HEK293 (cell line): ENCODE measurements around the gene SOX6.

ENCODE experiments used
- CTCF ChIA-PET: fragments of 350-600 bp; formaldehyde crosslinking; extraction: SDS; loops from one replicate; lab custom pipeline; 2021; ENCODE audit warnings: antibody characterized with exemption; lab: Yijun Ruan, JAX
- POLR2A ChIA-PET: fragments of 300-600 bp; formaldehyde crosslinking; extraction: SDS; loops from one replicate; lab custom pipeline; 2020; ENCODE audit warnings: antibody characterized with exemption, inconsistent platforms; lab: Yijun Ruan, JAX
- H3K27ac ChIP-seq: fragments of 200-500 bp; sonication (Bioruptor generic); 2 replicates; pipeline ENCODE4 v1.5.1; 2014; ENCODE audit warnings: low read depth, low read length, control low read depth, inconsistent platforms; ENCODE audit errors: extremely low read depth
- H3K36me3 ChIP-seq, 2 experiments: fragments of 200-500 bp in 1 of 2; sonication (Bioruptor generic) in 1 of 2; 1 replicate in 1 of 2; 2 replicates in 1 of 2; pipeline ENCODE4 v1.5.1; 2014 to 2017; ENCODE audit warnings: inconsistent platforms in 2 of 2, low read length in 2 of 2; ENCODE audit not compliant: control insufficient read depth in 2 of 2, insufficient read depth in 1 of 2
- H3K4me1 ChIP-seq: fragments of 200-500 bp; sonication (Bioruptor generic); 2 replicates; pipeline ENCODE4 v1.5.1; 2014; ENCODE audit warnings: mild to moderate bottlenecking, low read length, inconsistent platforms; ENCODE audit not compliant: control insufficient read depth, insufficient read depth
- H3K4me3 ChIP-seq: 2 replicates; pipeline ENCODE4 v1.5.1; 2011; ENCODE audit warnings: low read depth, mild to moderate bottlenecking, control low read depth, low read length, moderate library complexity
- H3K9me3 ChIP-seq: fragments of 200-500 bp; sonication (Bioruptor generic); 2 replicates; pipeline ENCODE4 v1.5.1; 2014; ENCODE audit warnings: low read depth, low read length, inconsistent platforms; ENCODE audit not compliant: control insufficient read depth, insufficient read depth
- GLI2 ChIP-seq: fragments of 450-650 bp; formaldehyde crosslinking; IDR thresholded peaks from 2 replicates; pipeline ENCODE4; 2017; ENCODE audit warnings: missing biosample characterization, missing genetic modification characterization, low read depth, borderline replicate concordance
- GLIS1 ChIP-seq: fragments of 450-650 bp; formaldehyde crosslinking; IDR thresholded peaks from 2 replicates; pipeline ENCODE4 v1.5.1; 2016; ENCODE audit warnings: missing biosample characterization, missing genetic modification characterization
- HOXC10 ChIP-seq: sonication (generic); formaldehyde crosslinking; IDR thresholded peaks from 2 replicates; pipeline ENCODE4 v1.8.1; 2023; ENCODE audit warnings: mild to moderate bottlenecking, missing genetic modification reagents
- IKZF3 ChIP-seq: fragments of 450-650 bp; IDR thresholded peaks from 2 replicates; pipeline ENCODE4 v1.5.0; 2018; ENCODE audit warnings: missing biosample characterization, mild to moderate bottlenecking, missing genetic modification characterization, moderate library complexity
- KLF7 ChIP-seq: fragments of 450-650 bp; formaldehyde crosslinking; IDR thresholded peaks from 2 replicates; pipeline ENCODE4 v1.5.1; 2016; ENCODE audit warnings: missing biosample characterization, missing genetic modification characterization, borderline replicate concordance
- PRDM1 ChIP-seq: fragments of 450-650 bp; formaldehyde crosslinking; IDR thresholded peaks from 2 replicates; pipeline ENCODE4; 2016; ENCODE audit warnings: missing biosample characterization, missing genetic modification characterization
- PRDM2 ChIP-seq: fragments of 450-650 bp; formaldehyde crosslinking; IDR thresholded peaks from 2 replicates; pipeline ENCODE4 v1.5.1; 2016; ENCODE audit warnings: missing biosample characterization, missing genetic modification characterization, borderline replicate concordance
- RBAK ChIP-seq: fragments of 450-650 bp; formaldehyde crosslinking; IDR thresholded peaks from 2 replicates; pipeline ENCODE4 v1.5.1; 2016; ENCODE audit warnings: missing biosample characterization, missing genetic modification characterization
- SETDB1 ChIP-seq: IDR thresholded peaks from one replicate; pipeline ENCODE4 v1.6.1; 2017; ENCODE audit warnings: mild to moderate bottlenecking, low read length, moderate library complexity, mixed read lengths; ENCODE audit not compliant: insufficient read length
- TRIM28 ChIP-seq: IDR thresholded peaks from 2 replicates; pipeline ENCODE4 v1.6.1; 2011; ENCODE audit warnings: low read length, control low read depth, borderline replicate concordance
- YY1 ChIP-seq: fragments of 450-650 bp; formaldehyde crosslinking; IDR thresholded peaks from 2 replicates; pipeline ENCODE4 v1.5.1; 2018; ENCODE audit warnings: missing biosample characterization, missing genetic modification characterization
- ZBTB10 ChIP-seq: fragments of 450-650 bp; formaldehyde crosslinking; IDR thresholded peaks from 2 replicates; pipeline ENCODE4 v1.5.1; 2016; ENCODE audit warnings: missing biosample characterization, missing genetic modification characterization
- ZBTB8A ChIP-seq: fragments of 450-650 bp; formaldehyde crosslinking; IDR thresholded peaks from 2 replicates; pipeline ENCODE4 v1.5.1; 2016; ENCODE audit warnings: missing biosample characterization, missing genetic modification characterization
- ZFHX2 ChIP-seq: fragments of 450-650 bp; formaldehyde crosslinking; conservative IDR thresholded peaks from 2 replicates; pipeline ENCODE4 v1.5.1; 2016; ENCODE audit warnings: missing biosample characterization, missing genetic modification characterization
- ZNF132 ChIP-seq: fragments of 450-650 bp; formaldehyde crosslinking; IDR thresholded peaks from 2 replicates; pipeline ENCODE4 v1.5.1; 2017; ENCODE audit warnings: missing biosample characterization, missing genetic modification characterization, borderline replicate concordance
- ZNF292 ChIP-seq: fragments of 450-650 bp; formaldehyde crosslinking; IDR thresholded peaks from 2 replicates; pipeline ENCODE4 v1.5.1; 2016; ENCODE audit warnings: low read depth, missing biosample characterization, missing genetic modification characterization, borderline replicate concordance
- ZNF548 ChIP-seq: fragments of 450-650 bp; formaldehyde crosslinking; IDR thresholded peaks from 2 replicates; pipeline ENCODE4 v1.5.1; 2016; ENCODE audit warnings: missing biosample characterization, missing genetic modification characterization
- ZNF645 ChIP-seq: fragments of 450-650 bp; formaldehyde crosslinking; IDR thresholded peaks from 2 replicates; pipeline ENCODE4; 2016; ENCODE audit warnings: missing biosample characterization, missing genetic modification characterization
- ZNF677 ChIP-seq: fragments of 450-650 bp; IDR thresholded peaks from 2 replicates; pipeline ENCODE4 v1.5.0; 2018; ENCODE audit warnings: missing biosample characterization, mild to moderate bottlenecking, missing genetic modification characterization, moderate library complexity
- TF ChIP-seq, protein P1 (sequence below): fragments of 450-650 bp; formaldehyde crosslinking; IDR thresholded peaks from 2 replicates; pipeline ENCODE4 v1.5.1; 2016; ENCODE audit warnings: missing biosample characterization, missing genetic modification characterization
- TF ChIP-seq, protein P2 (sequence below): fragments of 450-650 bp; formaldehyde crosslinking; IDR thresholded peaks from 2 replicates; pipeline ENCODE4 v1.5.1; 2017; ENCODE audit warnings: missing biosample characterization, mild to moderate bottlenecking, missing genetic modification characterization, moderate library complexity
- TF ChIP-seq, protein P3 (sequence below): fragments of 450-650 bp; formaldehyde crosslinking; IDR thresholded peaks from 2 replicates; pipeline ENCODE4 v1.5.1; 2016; ENCODE audit warnings: missing biosample characterization, missing genetic modification characterization

SOX6 gene

DNA sequence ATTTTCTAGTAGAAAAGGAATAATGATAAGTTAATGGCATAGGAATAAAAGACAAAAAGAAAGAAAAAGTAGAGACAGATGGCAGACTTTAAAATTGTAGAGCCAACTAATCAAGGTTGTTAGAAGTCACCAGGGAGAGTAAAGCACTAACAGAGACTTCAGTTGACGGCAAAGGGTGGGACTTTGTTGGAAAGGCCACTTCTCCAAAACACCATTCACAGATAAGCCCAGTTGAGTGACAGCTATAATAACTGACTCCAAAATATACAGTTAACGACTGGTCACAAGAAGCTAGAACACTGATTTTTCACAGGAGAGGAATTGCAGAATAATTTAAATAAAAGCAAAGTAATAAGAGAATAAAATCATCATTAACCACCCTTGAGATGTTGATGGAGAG lies 16.0 kb upstream of the SOX6 start:
- Histone ChIP-seq H3K4me1 (no peaks in the 10 kb centered on the region), H3K27ac (no peak overlapping the region)
- TF ChIP-seq ZNF677 (tag by site-specific recombination), result no peak
- no peak for TF ChIP-seq TRIM28
- no peak for TF ChIP-seq GLIS1 (tag by site-specific recombination)
- TF ChIP-seq GLI2 (tag by site-specific recombination), result no peak
- no peak for TF ChIP-seq ZNF132 (tag by site-specific recombination)
- TF ChIP-seq KLF7, result no peak
- TF ChIP-seq PRDM1, result no peak
- TF ChIP-seq, protein P1, sequence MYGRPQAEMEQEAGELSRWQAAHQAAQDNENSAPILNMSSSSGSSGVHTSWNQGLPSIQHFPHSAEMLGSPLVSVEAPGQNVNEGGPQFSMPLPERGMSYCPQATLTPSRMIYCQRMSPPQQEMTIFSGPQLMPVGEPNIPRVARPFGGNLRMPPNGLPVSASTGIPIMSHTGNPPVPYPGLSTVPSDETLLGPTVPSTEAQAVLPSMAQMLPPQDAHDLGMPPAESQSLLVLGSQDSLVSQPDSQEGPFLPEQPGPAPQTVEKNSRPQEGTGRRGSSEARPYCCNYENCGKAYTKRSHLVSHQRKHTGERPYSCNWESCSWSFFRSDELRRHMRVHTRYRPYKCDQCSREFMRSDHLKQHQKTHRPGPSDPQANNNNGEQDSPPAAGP (tag by site-specific recombination), result no peak
- TF ChIP-seq ZNF548 (tag by site-specific recombination), result no peak
- TF ChIP-seq, protein P2, sequence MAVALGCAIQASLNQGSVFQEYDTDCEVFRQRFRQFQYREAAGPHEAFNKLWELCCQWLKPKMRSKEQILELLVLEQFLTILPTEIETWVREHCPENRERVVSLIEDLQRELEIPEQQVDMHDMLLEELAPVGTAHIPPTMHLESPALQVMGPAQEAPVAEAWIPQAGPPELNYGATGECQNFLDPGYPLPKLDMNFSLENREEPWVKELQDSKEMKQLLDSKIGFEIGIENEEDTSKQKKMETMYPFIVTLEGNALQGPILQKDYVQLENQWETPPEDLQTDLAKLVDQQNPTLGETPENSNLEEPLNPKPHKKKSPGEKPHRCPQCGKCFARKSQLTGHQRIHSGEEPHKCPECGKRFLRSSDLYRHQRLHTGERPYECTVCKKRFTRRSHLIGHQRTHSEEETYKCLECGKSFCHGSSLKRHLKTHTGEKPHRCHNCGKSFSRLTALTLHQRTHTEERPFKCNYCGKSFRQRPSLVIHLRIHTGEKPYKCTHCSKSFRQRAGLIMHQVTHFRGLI (tag by site-specific recombination), result no peak
- TF ChIP-seq, protein P3, sequence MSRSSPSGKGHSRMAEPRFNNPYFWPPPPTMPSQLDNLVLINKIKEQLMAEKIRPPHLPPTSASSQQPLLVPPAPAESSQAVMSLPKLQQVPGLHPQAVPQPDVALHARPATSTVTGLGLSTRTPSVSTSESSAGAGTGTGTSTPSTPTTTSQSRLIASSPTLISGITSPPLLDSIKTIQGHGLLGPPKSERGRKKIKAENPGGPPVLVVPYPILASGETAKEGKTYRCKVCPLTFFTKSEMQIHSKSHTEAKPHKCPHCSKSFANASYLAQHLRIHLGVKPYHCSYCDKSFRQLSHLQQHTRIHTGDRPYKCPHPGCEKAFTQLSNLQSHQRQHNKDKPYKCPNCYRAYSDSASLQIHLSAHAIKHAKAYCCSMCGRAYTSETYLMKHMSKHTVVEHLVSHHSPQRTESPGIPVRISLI (tag by site-specific recombination), result no peak
- TF ChIP-seq RBAK (tag by site-specific recombination), result no peak
- TF ChIP-seq ZBTB8A (tag by site-specific recombination), result no peak
- TF ChIP-seq, all 188 proteins: peak for 0
- H3K9me3 ChIP-seq, result no peaks in the 10 kb centered on the region
- CTCF ChIA-PET, result interaction anchor here (0.6 kb wide), 1 partner anchor 280 kb away, joined by 3 read pairs; no protein-coding TSS in a partner anchor
- no peaks in the 10 kb centered on the region for H3K36me3 ChIP-seq
- H3K4me3 ChIP-seq, result no peak overlapping the region
- POLR2A ChIA-PET, result no interaction called here

DNA sequence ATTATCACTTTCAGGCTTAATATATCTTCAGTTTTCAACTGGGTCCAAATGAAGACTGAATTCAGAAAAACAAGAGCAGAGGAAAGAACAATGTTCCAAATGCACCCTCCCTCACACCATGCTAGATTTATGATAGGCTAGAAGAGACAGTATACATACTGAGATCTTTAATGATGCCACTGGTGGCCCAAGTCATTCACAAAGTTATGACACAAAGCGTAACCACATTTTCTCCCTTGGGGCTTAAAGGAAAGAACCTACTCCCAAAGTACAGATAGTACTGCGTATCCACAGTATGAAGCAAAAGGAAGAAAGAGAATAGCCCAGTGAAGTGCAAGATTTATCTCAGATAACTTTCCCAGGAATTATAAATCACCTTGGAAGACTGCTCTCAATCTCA lies 10.9 kb upstream of the SOX6 start:
- H3K36me3 ChIP-seq, result no peaks in the 10 kb centered on the region
- H3K27ac ChIP-seq, result no peak overlapping the region
- ChIA-PET POLR2A (no interaction called here), CTCF (no interaction called here)
- H3K4me1 ChIP-seq, result no peaks in the 10 kb centered on the region
- no peak overlapping the region for H3K4me3 ChIP-seq
- H3K9me3 ChIP-seq, result no peaks in the 10 kb centered on the region
- TF ChIP-seq ZFHX2 (tag by site-specific recombination) (no peak), YY1 (tag by site-specific recombination) (no peak), SETDB1 (no peak), ZNF645 (no peak), IKZF3 (tag by site-specific recombination) (no peak), ZBTB10 (tag by site-specific recombination) (no peak), PRDM2 (tag by site-specific recombination) (no peak), HOXC10 (no peak), RBAK (tag by site-specific recombination) (no peak), ZNF292 (tag by site-specific recombination) (no peak)
